Measurements from ENCODE around the gene SLC39A9.

DNA sequence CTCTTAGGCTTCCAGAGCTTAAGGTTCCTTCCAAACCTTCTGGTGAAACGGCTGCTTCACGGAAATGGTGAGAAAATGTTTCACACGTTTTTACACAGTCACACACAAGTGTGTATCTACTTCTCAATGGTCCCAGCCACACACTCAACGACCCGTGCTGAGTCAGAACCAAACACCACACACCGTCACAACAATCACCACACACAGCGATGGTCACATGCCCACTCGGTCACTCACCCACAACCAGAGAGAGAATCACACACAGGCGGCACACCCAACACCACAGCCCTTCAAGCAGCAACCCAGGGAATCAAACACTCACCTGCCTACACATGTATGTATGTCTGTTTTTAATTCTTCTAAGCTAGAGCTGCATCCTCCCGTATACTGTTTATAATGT is 73.4 kb downstream of the SLC39A9 start:
- TF ChIP-seq, protein P1, sequence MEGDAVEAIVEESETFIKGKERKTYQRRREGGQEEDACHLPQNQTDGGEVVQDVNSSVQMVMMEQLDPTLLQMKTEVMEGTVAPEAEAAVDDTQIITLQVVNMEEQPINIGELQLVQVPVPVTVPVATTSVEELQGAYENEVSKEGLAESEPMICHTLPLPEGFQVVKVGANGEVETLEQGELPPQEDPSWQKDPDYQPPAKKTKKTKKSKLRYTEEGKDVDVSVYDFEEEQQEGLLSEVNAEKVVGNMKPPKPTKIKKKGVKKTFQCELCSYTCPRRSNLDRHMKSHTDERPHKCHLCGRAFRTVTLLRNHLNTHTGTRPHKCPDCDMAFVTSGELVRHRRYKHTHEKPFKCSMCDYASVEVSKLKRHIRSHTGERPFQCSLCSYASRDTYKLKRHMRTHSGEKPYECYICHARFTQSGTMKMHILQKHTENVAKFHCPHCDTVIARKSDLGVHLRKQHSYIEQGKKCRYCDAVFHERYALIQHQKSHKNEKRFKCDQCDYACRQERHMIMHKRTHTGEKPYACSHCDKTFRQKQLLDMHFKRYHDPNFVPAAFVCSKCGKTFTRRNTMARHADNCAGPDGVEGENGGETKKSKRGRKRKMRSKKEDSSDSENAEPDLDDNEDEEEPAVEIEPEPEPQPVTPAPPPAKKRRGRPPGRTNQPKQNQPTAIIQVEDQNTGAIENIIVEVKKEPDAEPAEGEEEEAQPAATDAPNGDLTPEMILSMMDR (IDR thresholded peaks at IDR 0.05): no peak
- TF ChIP-seq EZH2phosphoT487 (IDR thresholded peaks at IDR 0.05): no peak

All from neural progenitor cell (in vitro differentiated cells).